ENCODE data around the gene ARF1. TPM values are rescaled to one million over a fixed set of nuclear protein-coding genes. Genes with fewer than 3 reads are reported as not detected.

The ARF1 gene
- total and polyA plus RNA-seq, 2 donors (not counting 1 experiment from before 2014, with no cell fraction given), result 193 to 389 TPM

DNA sequence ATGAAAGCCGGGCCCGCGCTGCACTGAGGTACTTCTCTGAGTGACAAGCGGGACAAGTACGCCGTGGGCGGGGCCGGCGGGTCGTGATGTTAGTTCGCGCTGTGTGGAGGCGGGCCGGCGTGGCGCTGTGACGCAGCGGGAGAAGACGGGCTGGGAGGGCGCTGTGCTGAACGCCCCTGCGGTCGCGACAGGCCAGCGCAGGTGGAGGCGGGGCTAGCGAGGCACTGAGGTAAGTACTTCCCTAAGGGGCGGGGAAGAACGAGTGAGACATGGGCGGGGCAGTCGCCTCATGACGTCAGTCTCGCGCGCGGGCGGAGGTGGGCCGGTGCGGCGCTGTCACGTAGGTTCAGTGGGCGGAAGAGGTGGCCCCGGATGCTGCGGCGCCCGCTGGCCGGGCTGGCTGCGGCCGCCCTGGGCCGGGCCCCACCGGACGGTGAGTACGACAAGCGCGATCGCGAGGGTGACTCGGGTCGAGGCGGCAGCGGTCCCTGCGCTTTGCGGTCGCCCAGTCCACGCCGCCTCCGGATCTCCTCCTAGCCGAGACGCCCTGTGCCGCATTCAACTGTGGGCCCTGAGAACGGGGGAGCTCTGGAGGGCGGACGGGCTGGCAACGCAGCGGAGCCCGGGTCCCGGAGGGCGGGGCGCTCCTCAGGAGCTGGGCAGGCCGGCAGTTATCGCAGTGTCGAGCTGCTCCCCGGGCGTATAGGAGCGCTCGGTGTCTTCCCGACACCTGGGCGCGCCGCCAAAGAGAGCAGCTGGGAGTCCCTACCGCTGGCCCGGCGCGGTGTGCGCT, 57.6 kb downstream of the ARF1 start, which contains the start of gene GUK1:
GUK1 (plus strand) TSS at position 349 of the 793 bp plus-strand sequence; CDS start at position 373, 24 bp downstream.
- POLR2A ChIA-PET, result interaction anchor here (0.7 to 1.4 kb wide), 4 partner anchors 22 to 74 kb away, joined by 3 to 22 read pairs (median 4); partner anchors contain the start of genes ARF1 and IBA57
- H3K4me1 Mint-ChIP-seq, result peaks cover 68% of the 10 kb centered on the region
- peak within 1 kb of the TSS; percentile 98 for H3K4me2 ChIP-seq (replicated peaks; ENCODE audit: low read depth, low read length, poor library complexity, severe bottlenecking)
- peaks cover 48% of the 10 kb centered on the region for H4K20me1 ChIP-seq (ENCODE audit: control insufficient read depth, insufficient read depth, low read length, poor library complexity, severe bottlenecking)
- WGBS (ENCODE audit: insufficient coverage), result under 1% methylated on average over 95 of the region's 95 CpGs
- intact Hi-C loops (cut with micrococcal nuclease), result loop anchor here (1.0 to 2.0 kb wide), 7 partner anchors 9 to 267 kb away; partner anchors contain the start of genes ARF1, C1orf35, IBA57 and MRPL55
- peak within 1 kb of the TSS; percentile 92 for H3K9ac ChIP-seq (ENCODE audit: low read length)
- ATAC-seq (ENCODE audit: low read depth) (peak; percentile 91), DNase-seq (peak; percentile 100)
- H3K27ac ChIP-seq (ENCODE audit: low read length in 2 of 2), result peak within 1 kb of the TSS; percentile 95 to 98
- peak within 1 kb of the TSS; percentile 96 for H3K4me3 Mint-ChIP-seq
- no peaks in the 10 kb centered on the region for H3K27me3 ChIP-seq (replicated peaks in 1 of 4; ENCODE audit: control extremely low read depth in 1 of 4, control insufficient read depth in 3 of 4, insufficient read depth in 4 of 4, low read length in 3 of 4)
- peaks cover 0 to 11% (median 0%) of the 10 kb centered on the region in 3 donors for H3K9me3 ChIP-seq (ENCODE audit: control extremely low read depth in 1 of 3, control insufficient read depth in 2 of 3, insufficient read depth in 1 of 3, low read length in 2 of 3)
- peaks cover 50% of the 10 kb centered on the region for H3K79me2 ChIP-seq (ENCODE audit: control insufficient read depth, insufficient read depth, low read length)
- H3K27me3 Mint-ChIP-seq, result no peaks in the 10 kb centered on the region
- peak within 1 kb of the TSS; percentile 70 to 87 (median 82) for H3K4me3 ChIP-seq (ENCODE audit: control extremely low read depth in 1 of 5, extremely low read depth in 1 of 5, insufficient read depth in 1 of 5, low read depth in 2 of 5, low read length in 4 of 5)
- H3K9me3 Mint-ChIP-seq (ENCODE audit: insufficient read depth), result no peaks in the 10 kb centered on the region
- H3K4me1 ChIP-seq (ENCODE audit: control insufficient read depth in 2 of 2, insufficient read depth in 2 of 2, low read length in 2 of 2), result peaks cover 55 to 74% of the 10 kb centered on the region in 2 donors
- H2AFZ ChIP-seq (ENCODE audit: insufficient read depth, low read depth, low read length, poor library complexity, severe bottlenecking), result peak within 1 kb of the TSS; percentile 73
- TF ChIP-seq, protein P1, sequence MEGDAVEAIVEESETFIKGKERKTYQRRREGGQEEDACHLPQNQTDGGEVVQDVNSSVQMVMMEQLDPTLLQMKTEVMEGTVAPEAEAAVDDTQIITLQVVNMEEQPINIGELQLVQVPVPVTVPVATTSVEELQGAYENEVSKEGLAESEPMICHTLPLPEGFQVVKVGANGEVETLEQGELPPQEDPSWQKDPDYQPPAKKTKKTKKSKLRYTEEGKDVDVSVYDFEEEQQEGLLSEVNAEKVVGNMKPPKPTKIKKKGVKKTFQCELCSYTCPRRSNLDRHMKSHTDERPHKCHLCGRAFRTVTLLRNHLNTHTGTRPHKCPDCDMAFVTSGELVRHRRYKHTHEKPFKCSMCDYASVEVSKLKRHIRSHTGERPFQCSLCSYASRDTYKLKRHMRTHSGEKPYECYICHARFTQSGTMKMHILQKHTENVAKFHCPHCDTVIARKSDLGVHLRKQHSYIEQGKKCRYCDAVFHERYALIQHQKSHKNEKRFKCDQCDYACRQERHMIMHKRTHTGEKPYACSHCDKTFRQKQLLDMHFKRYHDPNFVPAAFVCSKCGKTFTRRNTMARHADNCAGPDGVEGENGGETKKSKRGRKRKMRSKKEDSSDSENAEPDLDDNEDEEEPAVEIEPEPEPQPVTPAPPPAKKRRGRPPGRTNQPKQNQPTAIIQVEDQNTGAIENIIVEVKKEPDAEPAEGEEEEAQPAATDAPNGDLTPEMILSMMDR (IDR thresholded peaks at IDR 0.05), result no peak
- TF ChIP-seq EZH2 (IDR thresholded peaks at IDR 0.05; ENCODE audit: borderline replicate concordance, insufficient read depth, low read depth, low read length, poor library complexity, severe bottlenecking), result no peak
- peak within 1 kb of the TSS; percentile 100 for H3K27ac Mint-ChIP-seq
- CTCF ChIA-PET, result interaction anchor here (0.7 to 1.8 kb wide), 5 partner anchors 9 to 360 kb away, joined by 3 to 8 read pairs (median 6); partner anchors contain the start of gene IBA57
- peaks cover 0 to 10% of the 10 kb centered on the region in 2 experiments for H3K36me3 ChIP-seq (replicated peaks in 1 of 2; ENCODE audit: control extremely low read depth in 1 of 2, control insufficient read depth in 1 of 2, extremely low read depth in 1 of 2, insufficient read depth in 2 of 2, low read length in 1 of 2)

Data from B cell (primary cell).